GM12878 (cell line): ENCODE data around the gene CHCHD6. TPM values are rescaled to one million over a fixed set of nuclear protein-coding genes. Genes with fewer than 3 reads are reported as not detected.

Source experiments
- ATAC-seq: fragments of 200-7000 bp; cut with Tn5 transposase; 3 replicates; pipeline ENCODE4 v1.9.1; 2020; ENCODE audit warnings: mild to moderate bottlenecking, moderate library complexity
- BruUV-seq: library from RNA; stranded (reverse); fragments of 400-500 nt; replicated peaks from 2 replicates; lab custom pipeline; 2021; lab: Mats Ljungman, UMichigan
- CTCF ChIA-PET: fragments of 300-600 bp; sonication (Branson Sonifier 250); formaldehyde crosslinking; extraction: SDS; loops from one replicate; lab custom pipeline; 2021; ENCODE audit warnings: inconsistent platforms; lab: Yijun Ruan, JAX
- POLR2A ChIA-PET: fragments of 350-600 bp; formaldehyde crosslinking; extraction: SDS; loops from one replicate; lab custom pipeline; 2021; ENCODE audit warnings: inconsistent platforms; lab: Charles Lee
- RAD21 ChIA-PET: fragments of 300-600 bp; sonication (Branson Sonifier 250); formaldehyde crosslinking; loops from one replicate; lab custom pipeline; 2023; ENCODE audit warnings: antibody characterized with exemption; ENCODE audit not compliant: unreplicated experiment; lab: Charles Lee
- SMC1A ChIA-PET: fragments of 300-600 bp; sonication (Branson Sonifier 250); formaldehyde crosslinking; loops from one replicate; lab custom pipeline; 2023; ENCODE audit not compliant: unreplicated experiment, uncharacterized antibody; lab: Charles Lee
- DNase-seq: peaks from one replicate; pipeline ENCODE4 v3.0.0-alpha.2; 2011; ENCODE audit warnings: low read depth, low spot score
- FAIRE-seq: peaks from 3 replicates; lab custom pipeline; 2011; peaks lifted over from hg19 to GRCh38; lab: Jason Lieb, UNC
- H2AFZ ChIP-seq: 2 replicates; pipeline ENCODE4 v1.6.0; 2011; ENCODE audit warnings: low read depth, low read length, control low read depth; ENCODE audit not compliant: control insufficient read depth
- H3K27ac ChIP-seq: 2 replicates; pipeline ENCODE4 v1.5.1; 2011; ENCODE audit warnings: control low read depth; ENCODE audit not compliant: control insufficient read depth, insufficient read depth
- H3K27me3 ChIP-seq, 2 experiments: replicated peaks in 1 of 2; 2 replicates each; pipeline versions ENCODE4 v1.6.0 to v1.6.1; 2011; ENCODE audit warnings: low read length in 1 of 2; ENCODE audit not compliant: control insufficient read depth in 2 of 2, insufficient read depth in 2 of 2
- H3K36me3 ChIP-seq, 2 experiments: 2 replicates each; pipeline ENCODE4 v1.5.1; 2011; ENCODE audit warnings: low read length in 1 of 2; ENCODE audit not compliant: control insufficient read depth in 2 of 2, insufficient read depth in 2 of 2
- H3K4me1 ChIP-seq: 2 replicates; pipeline ENCODE4 v1.6.1; 2011; ENCODE audit warnings: mild to moderate bottlenecking, low read length, moderate library complexity, mixed read lengths; ENCODE audit not compliant: control insufficient read depth, insufficient read depth
- H3K4me2 ChIP-seq: 2 replicates; pipeline ENCODE4 v1.6.0; 2011; ENCODE audit warnings: control low read depth; ENCODE audit not compliant: control insufficient read depth, insufficient read depth
- H3K4me3 ChIP-seq: fragments of 200-600 bp; sonication (generic); 2 replicates; pipeline ENCODE4 v1.5.1; 2016
- H3K79me2 ChIP-seq: 2 replicates; pipeline ENCODE4 v1.6.0; 2011; ENCODE audit warnings: low read length; ENCODE audit not compliant: control insufficient read depth, insufficient read depth
- H3K9ac ChIP-seq: 2 replicates; pipeline ENCODE4 v1.8.0; 2011; ENCODE audit warnings: low read length, control low read depth, mixed read lengths; ENCODE audit not compliant: control insufficient read depth, insufficient read depth
- H3K9me3 ChIP-seq: replicated peaks from 3 replicates; pipeline ENCODE4 v1.5.1; 2011; ENCODE audit warnings: mild to moderate bottlenecking, low read length; ENCODE audit not compliant: control insufficient read depth, insufficient read depth
- H4K20me1 ChIP-seq: 2 replicates; pipeline ENCODE4 v1.6.0; 2011; ENCODE audit not compliant: control insufficient read depth, insufficient read depth
- CBX5 ChIP-seq: sonication (generic); IDR thresholded peaks from 2 replicates; pipeline ENCODE4 v1.6.1; 2016; ENCODE audit warnings: low read depth, moderate library complexity, mild to moderate bottlenecking, inconsistent platforms
- JUNB ChIP-seq: IDR thresholded peaks from 2 replicates; pipeline ENCODE4 v1.6.1; 2016; ENCODE audit warnings: antibody characterized with exemption, mild to moderate bottlenecking
- NFYB ChIP-seq: IDR thresholded peaks from 2 replicates; pipeline ENCODE4 v1.6.1; 2011; ENCODE audit warnings: low read depth, mild to moderate bottlenecking, low read length, improper control_type of control experiment, moderate library complexity; ENCODE audit not compliant: insufficient read depth
- POU2F2 ChIP-seq: IDR thresholded peaks from 3 replicates; pipeline ENCODE4 v1.6.1; 2011; ENCODE audit warnings: low read depth, mild to moderate bottlenecking, low read length, borderline replicate concordance
- RFX5 ChIP-seq: IDR thresholded peaks from 2 replicates; pipeline ENCODE4 v1.6.1; 2011; ENCODE audit warnings: low read depth, low read length, improper control_type of control experiment
- SRF ChIP-seq, 2 experiments: IDR thresholded peaks; 2 replicates each; pipeline ENCODE4 v1.6.1; 2011; ENCODE audit warnings: low read depth in 2 of 2, low read length in 2 of 2, mild to moderate bottlenecking in 1 of 2, moderate library complexity in 1 of 2
- TCF3 ChIP-seq: IDR thresholded peaks from 2 replicates; pipeline ENCODE4 v1.6.1; 2012; ENCODE audit warnings: low read depth, mild to moderate bottlenecking, low read length, borderline replicate concordance; ENCODE audit not compliant: insufficient read depth
- ZZZ3 ChIP-seq: IDR thresholded peaks from 2 replicates; pipeline ENCODE4 v1.6.1; 2011; ENCODE audit warnings: low read depth; ENCODE audit not compliant: control insufficient read depth, insufficient read length
- WGBS: methylation state at CpG from one replicate; pipeline ENCODE4 v1.1.6; 2016; ENCODE audit warnings: low lambda C conversion rate; ENCODE audit not compliant: insufficient replicate concordance, insufficient coverage; ENCODE audit errors: missing lambda C conversion rate; 5-methylcytosine and 5-hydroxymethylcytosine counted together
- in situ Hi-C: fragments of 300-500 bp; cut with MboI; formaldehyde crosslinking; loops from 9 replicates; pipeline ENCODE4 v1.14.3; 2018; ENCODE audit warnings: mixed read lengths
- intact Hi-C: fragments of 100-400 bp; cut with micrococcal nuclease; formaldehyde crosslinking; loops from one replicate; pipeline ENCODE4 v1.14.2; 2022; ENCODE audit not compliant: unreplicated experiment
- polyA plus RNA-seq, 11 experiments: library from polyadenylated mRNA; depleted of rRNA in 4 of 11; unstranded in 6 of 11; stranded (reverse) in 5 of 11; fragments of >200 nt; fragmentation: Nextera tagmentation in 4 of 11; fragmentation: Illumina TruSeq in 1 of 11; extraction: Ambion mirVana in 4 of 11; extraction: Trizol in 1 of 11; gene quantifications; 1 replicate in 1 of 11; 2 replicates in 10 of 11; pipeline versions ENCODE4 v1.2.1 to v1.2.3, GENCODE V29; 2011 to 2016; ENCODE audit warnings: inconsistent platforms in 2 of 11, missing spikeins in 2 of 11, low read depth in 1 of 11
- total RNA-seq, 4 experiments: library from RNA; depleted of rRNA in 3 of 4; stranded (reverse); fragments of >200 nt in 3 of 4; fragmentation: Illumina TruSeq in 1 of 4; extraction: Trizol in 1 of 4; gene quantifications; 2 replicates each; pipeline versions ENCODE4 v1.2.1 to v1.2.3, GENCODE V29; 2013 to 2021
- TF ChIP-seq, protein P1 (sequence below): fragments of 450-650 bp; formaldehyde crosslinking; IDR thresholded peaks from 2 replicates; pipeline ENCODE4 v1.4.0; 2022; ENCODE audit warnings: mild to moderate bottlenecking, moderate library complexity
- TF ChIP-seq, protein P2 (sequence below): fragments of 450-650 bp; IDR thresholded peaks from 2 replicates; pipeline ENCODE4 v1.6.1; 2016; ENCODE audit warnings: mild to moderate bottlenecking

CHCHD6 gene
- total and polyA plus RNA-seq, 10 of the 15 experiments (the other 5 are each of a cell fraction or from before 2014, with no cell fraction given): 2.7 to 16.7 (median 12.3) TPM

DNA sequence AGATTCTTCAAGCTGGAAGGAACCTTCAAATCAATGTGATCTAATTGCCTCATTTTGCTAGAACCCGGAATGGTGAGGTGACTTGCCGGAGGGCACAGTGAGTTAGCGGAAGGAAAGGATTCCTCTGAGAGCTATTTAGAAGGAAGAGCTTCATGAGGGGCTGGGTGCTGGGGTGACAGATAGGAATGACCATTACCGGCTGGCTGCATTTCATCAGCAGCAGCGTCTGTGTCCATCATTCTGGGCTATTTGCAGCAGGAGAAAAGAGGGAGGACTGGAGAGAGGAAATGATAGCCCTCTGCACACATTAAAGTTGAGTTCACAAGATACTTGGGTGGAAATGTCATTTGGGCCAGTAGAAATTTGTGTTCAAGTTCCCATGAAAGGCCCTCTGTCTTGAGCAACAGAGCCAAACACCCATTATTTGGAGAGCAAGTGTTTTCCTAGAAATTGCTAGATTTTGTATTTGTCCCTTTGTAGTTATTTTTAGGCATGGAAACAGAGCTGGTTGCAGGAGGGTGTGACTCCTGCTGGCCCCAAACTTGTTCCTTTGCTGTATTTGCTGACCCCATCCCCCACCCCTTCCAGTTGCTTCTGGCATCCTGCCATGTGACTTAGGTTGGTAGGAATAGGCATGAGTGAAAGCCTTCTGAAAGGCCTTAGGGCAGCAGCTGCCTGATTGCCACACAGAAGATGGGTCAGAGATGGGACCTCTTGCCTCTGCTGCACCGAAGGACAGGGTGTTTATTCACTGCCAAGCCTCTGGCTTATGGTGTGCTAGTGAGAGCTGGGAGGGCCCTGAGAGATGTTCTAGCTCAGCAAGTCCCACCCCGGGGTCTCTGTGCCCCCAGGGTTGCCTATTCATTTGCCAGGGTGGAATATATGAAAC lies 191.4 kb downstream of the CHCHD6 start (continued):
- TF ChIP-seq, protein P1, sequence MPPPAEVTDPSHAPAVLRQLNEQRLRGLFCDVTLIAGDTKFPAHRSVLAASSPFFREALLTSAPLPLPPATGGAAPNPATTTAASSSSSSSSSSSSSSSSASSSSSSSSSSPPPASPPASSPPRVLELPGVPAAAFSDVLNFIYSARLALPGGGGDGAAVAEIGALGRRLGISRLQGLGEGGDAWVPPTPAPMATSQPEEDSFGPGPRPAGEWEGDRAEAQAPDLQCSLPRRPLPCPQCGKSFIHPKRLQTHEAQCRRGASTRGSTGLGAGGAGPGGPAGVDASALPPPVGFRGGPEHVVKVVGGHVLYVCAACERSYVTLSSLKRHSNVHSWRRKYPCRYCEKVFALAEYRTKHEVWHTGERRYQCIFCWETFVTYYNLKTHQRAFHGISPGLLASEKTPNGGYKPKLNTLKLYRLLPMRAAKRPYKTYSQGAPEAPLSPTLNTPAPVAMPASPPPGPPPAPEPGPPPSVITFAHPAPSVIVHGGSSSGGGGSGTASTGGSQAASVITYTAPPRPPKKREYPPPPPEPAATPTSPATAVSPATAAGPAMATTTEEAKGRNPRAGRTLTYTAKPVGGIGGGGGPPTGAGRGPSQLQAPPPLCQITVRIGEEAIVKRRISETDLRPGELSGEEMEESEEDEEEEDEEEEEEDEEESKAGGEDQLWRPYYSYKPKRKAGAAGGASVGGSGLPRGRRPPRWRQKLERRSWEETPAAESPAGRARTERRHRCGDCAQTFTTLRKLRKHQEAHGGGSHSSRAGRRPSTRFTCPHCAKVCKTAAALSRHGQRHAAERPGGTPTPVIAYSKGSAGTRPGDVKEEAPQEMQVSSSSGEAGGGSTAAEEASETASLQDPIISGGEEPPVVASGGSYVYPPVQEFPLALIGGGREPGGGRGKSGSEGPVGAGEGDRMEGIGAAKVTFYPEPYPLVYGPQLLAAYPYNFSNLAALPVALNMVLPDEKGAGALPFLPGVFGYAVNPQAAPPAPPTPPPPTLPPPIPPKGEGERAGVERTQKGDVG: no peak
- TF ChIP-seq NFYB (no peak), ZZZ3 (no peak), TCF3 (no peak), CBX5 (no peak)

DNA sequence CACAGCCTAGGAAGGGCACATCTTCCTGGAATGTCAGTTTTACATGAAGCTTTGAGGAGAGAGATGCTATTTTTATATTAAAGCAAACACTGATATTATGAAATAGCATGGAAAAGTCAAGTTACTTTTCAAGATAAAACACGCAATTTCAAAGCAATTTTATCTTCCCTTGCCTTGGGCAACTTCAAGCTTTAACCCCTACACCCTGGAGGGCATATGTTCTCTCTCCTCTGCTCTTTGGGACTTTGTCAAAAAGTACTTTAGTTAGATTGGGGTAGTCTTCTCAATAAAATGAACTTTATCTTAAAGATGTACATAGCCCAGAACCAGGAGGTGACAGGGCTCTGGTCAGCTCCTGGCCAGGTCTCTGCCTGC lies 192.0 kb downstream of the CHCHD6 start:
- TF ChIP-seq, protein P2, sequence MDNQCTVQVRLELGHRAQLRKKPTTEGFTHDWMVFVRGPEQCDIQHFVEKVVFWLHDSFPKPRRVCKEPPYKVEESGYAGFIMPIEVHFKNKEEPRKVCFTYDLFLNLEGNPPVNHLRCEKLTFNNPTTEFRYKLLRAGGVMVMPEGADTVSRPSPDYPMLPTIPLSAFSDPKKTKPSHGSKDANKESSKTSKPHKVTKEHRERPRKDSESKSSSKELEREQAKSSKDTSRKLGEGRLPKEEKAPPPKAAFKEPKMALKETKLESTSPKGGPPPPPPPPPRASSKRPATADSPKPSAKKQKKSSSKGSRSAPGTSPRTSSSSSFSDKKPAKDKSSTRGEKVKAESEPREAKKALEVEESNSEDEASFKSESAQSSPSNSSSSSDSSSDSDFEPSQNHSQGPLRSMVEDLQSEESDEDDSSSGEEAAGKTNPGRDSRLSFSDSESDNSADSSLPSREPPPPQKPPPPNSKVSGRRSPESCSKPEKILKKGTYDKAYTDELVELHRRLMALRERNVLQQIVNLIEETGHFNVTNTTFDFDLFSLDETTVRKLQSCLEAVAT: no peak
- TF ChIP-seq SRF (IDR thresholded peaks at IDR 0.05; ENCODE audit: low read depth in 2 of 2, low read length in 2 of 2): no peak
- no peak for TF ChIP-seq JUNB
- TF ChIP-seq POU2F2: no peak
- no peak for TF ChIP-seq RFX5
- H3K4me1 ChIP-seq: no peaks in the 10 kb centered on the region
- 33% methylated on average over 1 of the region's 1 CpG for WGBS
- FAIRE-seq (no peak), DNase-seq (no peak), ATAC-seq (no peak)
- no peaks in the 10 kb centered on the region for H3K9me3 ChIP-seq
- no peaks in the 10 kb centered on the region for H3K79me2 ChIP-seq
- no peaks in the 10 kb centered on the region for H3K27me3 ChIP-seq
- H3K4me3 ChIP-seq: no peak overlapping the region
- H2AFZ ChIP-seq: no peak overlapping the region
- no TSS peak for BruUV-seq
- no peak overlapping the region for H3K27ac ChIP-seq
- no peak overlapping the region for H3K4me2 ChIP-seq
- ChIA-PET RAD21 (no interaction called here), CTCF (interaction anchor here (0.6 to 1.5 kb wide), 2 partner anchors 8 to 67 kb away, joined by 3 to 5 read pairs; no protein-coding TSS in a partner anchor), POLR2A (no interaction called here), SMC1A (interaction anchor here (0.8 kb wide), 1 partner anchor 28 kb away, joined by 3 read pairs; no protein-coding TSS in a partner anchor)
- in situ Hi-C loops: no loop called here
- no peaks in the 10 kb centered on the region for H4K20me1 ChIP-seq
- no peak overlapping the region for H3K9ac ChIP-seq
- no peaks in the 10 kb centered on the region for H3K36me3 ChIP-seq
- intact Hi-C loops: no loop called here
